PC-9 (cell line): ENCODE measurements around the gene OR2M7. TPM values are rescaled to one million over a fixed set of nuclear protein-coding genes. Genes with fewer than 3 reads are reported as not detected.
"Not testable (repeated sequence)": the region's sequence is repeated elsewhere in the genome, so short reads cannot be mapped to it uniquely, and the experiment has no call there.

Experiments
- BruUV-seq: library from RNA; stranded (reverse); fragments of 400-500 nt; replicated peaks from 2 replicates; lab custom pipeline; 2021; lab: Mats Ljungman, UMichigan
- CTCF ChIA-PET: fragments of 300-600 bp; sonication (Branson Sonifier 250); formaldehyde crosslinking; loops from one replicate; lab custom pipeline; 2022; ENCODE audit warnings: antibody characterized with exemption; lab: Charles Lee
- POLR2A ChIA-PET: fragments of 300-600 bp; sonication (Branson Sonifier 250); formaldehyde crosslinking; loops from one replicate; lab custom pipeline; 2022; ENCODE audit warnings: antibody characterized with exemption; ENCODE audit not compliant: unreplicated experiment; lab: Charles Lee
- DNase-seq, 2 experiments: peaks; one replicate each; pipeline versions ENCODE4 v3.0.0 to v3.0.0-alpha.2; 2015 to 2022; ENCODE audit warnings: mixed read lengths in 1 of 2
- H2AFZ ChIP-seq: fragments of 200-600 bp; sonication (generic); 2 replicates; pipeline ENCODE4 v1.8.1; 2017; ENCODE audit warnings: antibody characterized with exemption
- H3F3A ChIP-seq: fragments of 200-600 bp; sonication (generic); 2 replicates; pipeline ENCODE4 v1.8.1; 2017; ENCODE audit warnings: antibody characterized with exemption, mild to moderate bottlenecking, low read depth; ENCODE audit not compliant: insufficient read depth
- H3K27ac ChIP-seq: fragments of 200-600 bp; sonication (generic); 2 replicates; pipeline ENCODE4 v1.6.1; 2016; ENCODE audit warnings: mixed run types
- H3K27me3 ChIP-seq: fragments of 200-600 bp; sonication (generic); 2 replicates; pipeline ENCODE4 v1.6.1; 2016; ENCODE audit warnings: low read depth, mixed run types; ENCODE audit not compliant: insufficient read depth
- H3K36me3 ChIP-seq: fragments of 200-600 bp; sonication (generic); 2 replicates; pipeline ENCODE4 v1.6.1; 2016; ENCODE audit warnings: low read depth, mixed run types
- H3K4me1 ChIP-seq: fragments of 200-600 bp; sonication (generic); replicated peaks from 2 replicates; pipeline ENCODE4 v1.6.1; 2016; ENCODE audit warnings: mixed run types; ENCODE audit not compliant: insufficient read depth
- H3K4me2 ChIP-seq: fragments of 200-600 bp; sonication (generic); 2 replicates; pipeline ENCODE4 v1.6.1; 2017; ENCODE audit warnings: mixed run types
- H3K4me3 ChIP-seq: fragments of 200-600 bp; sonication (generic); 2 replicates; pipeline ENCODE4 v1.6.1; 2016; ENCODE audit warnings: mixed run types
- H3K79me2 ChIP-seq: fragments of 200-600 bp; sonication (generic); 2 replicates; pipeline ENCODE4 v1.6.1; 2017; ENCODE audit warnings: low read depth, mixed run types
- H3K9me2 ChIP-seq: fragments of 200-600 bp; sonication (generic); 2 replicates; pipeline ENCODE4 v1.8.1; 2017; ENCODE audit warnings: mild to moderate bottlenecking; ENCODE audit not compliant: insufficient read depth
- H3K9me3 ChIP-seq: fragments of 200-600 bp; sonication (generic); 2 replicates; pipeline ENCODE4 v1.8.1; 2016; ENCODE audit warnings: low read depth; ENCODE audit not compliant: insufficient read depth
- H4K20me1 ChIP-seq: fragments of 200-600 bp; sonication (generic); 2 replicates; pipeline ENCODE4 v1.8.1; 2017; ENCODE audit not compliant: insufficient read depth
- CTCF ChIP-seq: fragments of 200-600 bp; sonication (generic); conservative IDR thresholded peaks from 2 replicates; pipeline ENCODE4 v1.6.1; 2017; ENCODE audit warnings: mixed run types, antibody characterized with exemption, mild to moderate bottlenecking, moderate library complexity
- EZH2 ChIP-seq: fragments of 200-600 bp; sonication (generic); IDR thresholded peaks from 2 replicates; pipeline ENCODE4 v1.8.0; 2017; ENCODE audit warnings: antibody characterized with exemption, low read depth
- intact Hi-C: fragments of 100-400 bp; cut with micrococcal nuclease; formaldehyde crosslinking; loops from one replicate; pipeline ENCODE4 v1.10.0; 2022; ENCODE audit not compliant: unreplicated experiment
- total RNA-seq: library from RNA; stranded (reverse); gene quantifications from 2 replicates; pipeline ENCODE4 v1.2.3, GENCODE V29; 2021

OR2M7 gene
- total RNA-seq, 1 experiment from 2014 or later, result not detected

- Histone ChIP-seq H3K4me1 (no peaks in the 10 kb centered on the region), H3K9me2 (no peaks in the 10 kb centered on the region), H3K9me3 (no peaks in the 10 kb centered on the region), H3F3A (no peaks in the 10 kb centered on the region), H3K27ac (no peak overlapping the region), H3K79me2 (no peaks in the 10 kb centered on the region), H3K36me3 (no peaks in the 10 kb centered on the region), H3K27me3 (no peaks in the 10 kb centered on the region), H2AFZ (no peak overlapping the region), H3K4me2 (no peak overlapping the region), H3K4me3 (no peak overlapping the region), H4K20me1 (no peaks in the 10 kb centered on the region)
- CTCF ChIA-PET, result no interaction called here
- no peak for DNase-seq
- POLR2A ChIA-PET, result no interaction called here
- TF ChIP-seq CTCF (no peak), EZH2 (no peak)
- no TSS peak for BruUV-seq
- intact Hi-C loops, result no loop called here
These were observed 18.3 kb downstream of the OR2M7 start for GRCh38 chr1:248306103-248306502.

DNA sequence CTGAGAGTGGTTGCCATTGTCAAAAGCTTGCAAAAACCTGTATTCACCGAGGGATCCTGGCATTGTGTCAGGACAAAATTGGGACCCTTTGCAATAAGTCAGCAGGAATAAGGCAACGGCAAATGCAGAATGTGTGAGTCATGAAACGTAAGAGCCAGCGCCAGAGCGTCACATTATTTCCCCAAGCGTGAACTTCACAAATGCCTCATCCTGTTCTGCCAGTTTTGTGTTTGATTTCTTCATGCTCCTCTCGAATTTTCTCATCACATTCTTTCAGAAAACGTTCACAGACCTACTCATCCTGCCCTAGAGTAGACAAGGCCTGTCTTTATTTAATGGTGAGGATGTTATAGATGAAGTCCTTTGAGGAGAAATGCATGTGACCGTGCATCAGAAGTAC lies 18.7 kb downstream of the OR2M7 start:
- H3K27ac ChIP-seq, H3K36me3 ChIP-seq, H4K20me1 ChIP-seq, H2AFZ ChIP-seq, intact Hi-C loops, H3K79me2 ChIP-seq, BruUV-seq, POLR2A ChIA-PET, H3K4me3 ChIP-seq, H3K27me3 ChIP-seq, H3K9me2 ChIP-seq, H3K4me2 ChIP-seq, H3F3A ChIP-seq, DNase-seq, H3K9me3 ChIP-seq, CTCF ChIA-PET, H3K4me1 ChIP-seq: not testable (repeated sequence)

GRCh38 chr1:248303324-248303723 lies 21.0 kb downstream of the OR2M7 start, which contains the start of gene OR2T12:
TSS of gene OR2T12 (minus strand) at chr1:248303424. CDS start at chr1:248295578, 7,846 bp downstream.
- intact Hi-C loops, result no loop called here
- no peak for DNase-seq
- Histone ChIP-seq H3K4me2 (no peak within 1 kb of the TSS), H3K27me3 (no peaks in the 10 kb centered on the region), H3K4me1 (no peaks in the 10 kb centered on the region), H3K79me2 (no peaks in the 10 kb centered on the region), H3K27ac (no peak within 1 kb of the TSS), H2AFZ (no peak within 1 kb of the TSS), H3F3A (no peaks in the 10 kb centered on the region), H3K4me3 (no peak within 1 kb of the TSS), H3K9me3 (no peaks in the 10 kb centered on the region), H3K9me2 (no peaks in the 10 kb centered on the region), H3K36me3 (no peaks in the 10 kb centered on the region), H4K20me1 (no peaks in the 10 kb centered on the region)
- ChIA-PET POLR2A (no interaction called here), CTCF (no interaction called here)
- no TSS peak for BruUV-seq
- TF ChIP-seq CTCF (no peak), EZH2 (no peak)

- CTCF ChIA-PET, result no interaction called here
- Histone ChIP-seq H3F3A (no peaks in the 10 kb centered on the region), H3K36me3 (no peaks in the 10 kb centered on the region), H3K4me1 (no peaks in the 10 kb centered on the region), H3K9me2 (no peaks in the 10 kb centered on the region), H3K4me2 (no peak overlapping the region), H3K79me2 (no peaks in the 10 kb centered on the region), H4K20me1 (no peaks in the 10 kb centered on the region), H3K27ac (no peak overlapping the region), H3K27me3 (no peaks in the 10 kb centered on the region), H2AFZ (no peak overlapping the region), H3K9me3 (no peaks in the 10 kb centered on the region), H3K4me3 (no peak overlapping the region)
- BruUV-seq, result no TSS peak
- TF ChIP-seq CTCF (no peak), EZH2 (no peak)
- POLR2A ChIA-PET, result no interaction called here
- intact Hi-C loops, result no loop called here
- DNase-seq, result no peak
These were observed 36.0 kb downstream of the OR2M7 start for GRCh38 chr1:248288391-248288790.
